PC-9 (cell line): ENCODE measurements around the gene PRPF8.

Experiments used
- EZH2 ChIP-seq: fragments of 200-600 bp; sonication (generic); IDR thresholded peaks from 2 replicates; pipeline ENCODE4 v1.8.0; 2017; ENCODE audit warnings: antibody characterized with exemption, low read depth
- TF ChIP-seq, protein P1 (sequence below): fragments of 200-600 bp; sonication (generic); conservative IDR thresholded peaks from 2 replicates; pipeline ENCODE4 v1.6.1; 2017; ENCODE audit warnings: mixed run types, antibody characterized with exemption, mild to moderate bottlenecking, moderate library complexity

DNA sequence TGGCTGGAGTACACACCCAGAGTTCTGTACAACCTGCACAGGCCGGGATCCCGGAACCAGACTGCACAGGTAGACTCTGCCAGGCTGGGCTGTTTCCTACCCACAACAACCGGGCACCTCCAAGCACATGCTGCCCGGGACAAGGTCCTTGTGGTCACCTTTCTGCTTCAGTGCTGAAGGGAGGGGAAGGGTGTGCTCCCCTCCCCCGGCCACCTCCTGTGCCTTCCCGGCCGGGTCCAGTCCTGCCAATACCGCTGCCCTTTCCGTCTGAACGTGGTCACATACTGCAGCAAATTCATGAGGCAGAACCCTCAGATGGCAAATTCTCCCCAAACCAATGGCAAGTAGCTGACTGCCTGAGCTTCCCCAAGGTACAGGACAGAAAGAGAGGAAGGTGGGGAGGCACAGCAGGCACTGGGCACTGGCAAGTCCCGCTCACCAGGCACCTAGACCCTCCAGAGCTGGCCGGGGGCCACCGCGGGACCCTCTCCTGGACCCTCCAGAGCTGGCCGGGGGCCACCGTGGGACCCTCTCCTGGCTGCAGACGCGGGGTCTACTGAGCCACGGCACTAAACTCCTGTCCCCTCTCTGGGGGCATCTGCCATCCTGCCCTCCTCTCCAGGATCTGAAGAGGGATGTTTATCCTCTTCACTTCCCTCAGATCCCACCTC, 78.9 kb downstream of the PRPF8 start:
- TF ChIP-seq EZH2, result no peak
- TF ChIP-seq, protein P1, sequence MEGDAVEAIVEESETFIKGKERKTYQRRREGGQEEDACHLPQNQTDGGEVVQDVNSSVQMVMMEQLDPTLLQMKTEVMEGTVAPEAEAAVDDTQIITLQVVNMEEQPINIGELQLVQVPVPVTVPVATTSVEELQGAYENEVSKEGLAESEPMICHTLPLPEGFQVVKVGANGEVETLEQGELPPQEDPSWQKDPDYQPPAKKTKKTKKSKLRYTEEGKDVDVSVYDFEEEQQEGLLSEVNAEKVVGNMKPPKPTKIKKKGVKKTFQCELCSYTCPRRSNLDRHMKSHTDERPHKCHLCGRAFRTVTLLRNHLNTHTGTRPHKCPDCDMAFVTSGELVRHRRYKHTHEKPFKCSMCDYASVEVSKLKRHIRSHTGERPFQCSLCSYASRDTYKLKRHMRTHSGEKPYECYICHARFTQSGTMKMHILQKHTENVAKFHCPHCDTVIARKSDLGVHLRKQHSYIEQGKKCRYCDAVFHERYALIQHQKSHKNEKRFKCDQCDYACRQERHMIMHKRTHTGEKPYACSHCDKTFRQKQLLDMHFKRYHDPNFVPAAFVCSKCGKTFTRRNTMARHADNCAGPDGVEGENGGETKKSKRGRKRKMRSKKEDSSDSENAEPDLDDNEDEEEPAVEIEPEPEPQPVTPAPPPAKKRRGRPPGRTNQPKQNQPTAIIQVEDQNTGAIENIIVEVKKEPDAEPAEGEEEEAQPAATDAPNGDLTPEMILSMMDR, result no peak
